Muscle layer of duodenum (tissue), 2 donors: Measurements from ENCODE around the gene ZDHHC14.
"Not testable (repeated sequence)": the region's sequence is repeated elsewhere in the genome, so short reads cannot be mapped to it uniquely, and the experiment has no call there.

Source experiments
- H3K27ac ChIP-seq: one replicate; pipeline ENCODE4 v1.7.0; 2013; ENCODE audit warnings: mild to moderate bottlenecking, low read length
- H3K27me3 ChIP-seq: one replicate; pipeline ENCODE4 v1.7.0; 2013; ENCODE audit warnings: low read depth, mild to moderate bottlenecking, control low read depth, low read length
- H3K36me3 ChIP-seq, 2 donors: one replicate each; pipeline ENCODE4 v1.7.0; 2013; ENCODE audit warnings: low read length in 2 of 2, control low read depth in 1 of 2, mild to moderate bottlenecking in 1 of 2; ENCODE audit not compliant: insufficient read depth in 2 of 2, control insufficient read depth in 1 of 2
- H3K4me1 ChIP-seq, 2 donors: one replicate each; pipeline ENCODE4 v1.7.0; 2013; ENCODE audit warnings: low read length in 2 of 2, mild to moderate bottlenecking in 2 of 2, control low read depth in 1 of 2, moderate library complexity in 1 of 2; ENCODE audit not compliant: insufficient read depth in 2 of 2, control insufficient read depth in 1 of 2
- H3K4me3 ChIP-seq, 2 donors: one replicate each; pipeline ENCODE4 v1.7.0; 2013; ENCODE audit warnings: low read length in 2 of 2, low read depth in 1 of 2, mild to moderate bottlenecking in 1 of 2
- H3K9me3 ChIP-seq, 2 donors: one replicate each; pipeline ENCODE4 v1.7.0; 2013; ENCODE audit warnings: low read length in 2 of 2, control low read depth in 1 of 2, mild to moderate bottlenecking in 1 of 2; ENCODE audit not compliant: control insufficient read depth in 1 of 2
- donor health status: healthy.

The ZDHHC14 gene

DNA sequence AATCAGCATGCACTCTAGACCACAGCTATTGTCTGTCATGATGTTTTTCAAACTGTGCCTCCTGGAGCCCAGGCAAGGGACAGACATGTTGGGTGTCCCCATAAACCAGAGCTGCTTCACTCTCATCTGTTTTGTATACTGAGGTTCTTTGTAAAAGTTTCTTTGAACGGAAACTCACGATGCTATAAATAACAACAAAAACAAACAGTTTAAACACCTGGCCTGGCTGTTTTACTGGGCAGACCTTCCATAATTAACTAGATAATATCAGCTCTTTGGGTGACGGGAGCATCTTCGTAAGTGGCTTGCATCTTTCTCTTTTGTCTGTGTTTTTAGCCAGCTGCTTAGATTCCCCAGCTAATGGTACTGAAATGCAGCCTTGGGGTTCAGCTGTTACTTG lies 190.3 kb downstream of the ZDHHC14 start:
- no peak overlapping the region for H3K4me3 ChIP-seq
- no peaks in the 10 kb centered on the region for H3K9me3 ChIP-seq
- no peak overlapping the region for H3K27ac ChIP-seq
- H3K27me3 ChIP-seq = no peaks in the 10 kb centered on the region
- H3K36me3 ChIP-seq = no peaks in the 10 kb centered on the region
- no peaks in the 10 kb centered on the region for H3K4me1 ChIP-seq

DNA sequence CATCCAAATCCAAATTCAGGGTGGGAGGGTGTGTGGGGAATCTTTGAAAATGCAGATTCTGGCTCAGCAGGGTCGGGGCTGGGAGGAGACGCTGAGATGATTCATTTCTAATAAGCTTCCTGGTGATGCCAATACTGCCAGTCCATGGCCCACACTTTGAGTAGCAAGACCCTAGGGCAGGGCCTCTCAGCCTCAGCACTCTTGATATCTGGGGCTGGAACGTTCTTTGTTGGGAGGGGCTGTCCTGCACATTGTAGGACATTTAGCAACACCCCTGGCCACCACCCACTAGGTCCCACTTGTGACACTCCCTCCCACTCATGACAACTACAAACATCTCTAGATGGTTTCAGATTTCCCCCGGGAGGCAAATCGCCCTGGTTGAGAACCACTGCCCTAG lies 191.0 kb downstream of the ZDHHC14 start:
- Histone ChIP-seq H3K36me3 (no peaks in the 10 kb centered on the region), H3K27ac (no peak overlapping the region)

DNA sequence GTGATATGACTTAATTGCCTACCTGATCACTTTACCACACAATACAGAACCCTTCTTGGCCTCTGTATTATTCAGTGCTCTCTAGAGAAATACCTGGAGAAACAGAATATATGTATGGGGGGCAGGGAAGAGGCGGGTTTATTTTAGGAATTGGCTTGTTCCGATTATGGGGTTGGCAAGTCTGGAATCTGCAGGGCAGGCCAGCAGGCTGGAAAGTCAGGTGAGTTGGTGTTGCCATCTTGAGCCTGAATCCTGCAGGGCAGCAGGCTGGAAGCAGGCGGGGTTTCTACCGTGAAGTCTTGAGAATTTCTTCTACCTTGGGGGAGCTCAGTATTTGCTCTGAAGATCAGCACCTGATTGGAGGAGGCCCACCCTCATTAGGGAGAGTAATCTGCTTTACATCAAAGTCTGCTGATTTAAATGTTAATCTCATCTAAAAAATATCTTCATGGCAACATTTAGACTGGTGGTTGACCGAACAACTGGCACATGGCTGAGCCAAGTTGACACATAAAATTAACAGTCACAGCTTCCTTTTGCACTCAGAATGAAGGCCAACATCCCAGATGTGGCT lies 193.9 kb downstream of the ZDHHC14 start:
- H3K4me1 ChIP-seq = peaks cover 0 to 3% of the 10 kb centered on the region in 2 donors
- H3K4me3 ChIP-seq = no peak overlapping the region
- no peaks in the 10 kb centered on the region for H3K9me3 ChIP-seq
- no peaks in the 10 kb centered on the region for H3K36me3 ChIP-seq
- H3K27me3 ChIP-seq = no peaks in the 10 kb centered on the region
- H3K27ac ChIP-seq = no peak overlapping the region

More for the DNA sequence above, 191.0 kb downstream of the ZDHHC14 start:
- H3K4me1 ChIP-seq = no peaks in the 10 kb centered on the region
- no peaks in the 10 kb centered on the region for H3K9me3 ChIP-seq
- no peak overlapping the region for H3K4me3 ChIP-seq
- no peaks in the 10 kb centered on the region for H3K27me3 ChIP-seq

DNA sequence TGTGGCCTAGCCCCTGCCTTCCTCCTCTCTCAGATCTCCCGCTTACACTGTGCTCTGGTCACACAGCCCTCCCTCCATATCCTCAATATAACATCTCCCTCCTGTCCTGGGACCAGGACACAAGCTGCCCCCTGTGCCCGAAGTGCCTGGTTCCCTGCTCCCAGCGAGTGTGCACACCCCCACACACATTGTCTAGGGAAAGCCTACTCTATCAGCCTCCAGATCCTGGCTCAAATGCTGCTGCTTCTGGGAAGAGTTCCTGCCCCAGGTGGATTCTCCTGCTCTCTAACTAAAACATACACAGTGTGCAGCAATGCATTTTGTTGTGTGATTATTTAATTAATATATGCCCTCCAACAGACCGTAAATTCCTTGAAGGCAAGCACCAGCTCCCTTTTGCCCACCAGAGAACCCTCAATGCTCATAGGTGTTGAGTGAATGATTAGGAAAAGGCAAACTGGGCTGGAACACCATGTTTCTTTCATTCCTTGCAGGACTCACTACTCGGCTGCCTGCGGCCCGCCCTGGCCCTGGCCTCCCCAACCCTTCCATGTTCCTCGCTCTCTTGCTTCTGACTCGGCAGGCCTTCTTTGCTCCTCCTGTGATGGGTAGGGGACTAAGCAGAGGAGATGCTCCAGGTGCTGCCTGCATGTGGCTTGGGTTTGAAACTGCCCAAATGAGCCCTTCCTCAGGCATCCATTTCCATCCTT lies 194.6 kb downstream of the ZDHHC14 start:
- no peaks in the 10 kb centered on the region for H3K9me3 ChIP-seq
- no peaks in the 10 kb centered on the region for H3K27me3 ChIP-seq
- no peaks in the 10 kb centered on the region for H3K36me3 ChIP-seq
- H3K27ac ChIP-seq = no peak overlapping the region
- H3K4me3 ChIP-seq = no peak overlapping the region
- H3K4me1 ChIP-seq = peaks cover 0 to 5% of the 10 kb centered on the region in 2 donors

DNA sequence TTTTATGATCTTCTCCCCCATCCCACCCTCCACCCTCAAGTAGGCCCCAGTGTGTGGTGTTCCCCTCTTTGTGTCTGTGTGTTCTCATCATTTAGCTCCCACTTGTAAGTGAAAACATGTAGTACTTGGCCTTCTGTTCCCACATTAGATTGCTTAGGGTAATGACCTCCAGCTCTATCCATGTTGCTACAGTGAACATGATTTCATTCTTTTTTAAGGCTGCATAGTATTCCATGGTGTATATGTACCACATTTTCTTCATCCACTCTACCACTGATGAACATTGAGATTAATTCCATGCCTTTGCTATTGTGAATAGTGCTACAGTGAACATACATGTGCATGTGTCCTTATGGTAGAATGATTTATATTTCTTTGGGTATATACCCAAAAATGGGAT lies 196.0 kb downstream of the ZDHHC14 start:
- H3K4me3 ChIP-seq, H3K9me3 ChIP-seq, H3K27ac ChIP-seq, H3K27me3 ChIP-seq, H3K36me3 ChIP-seq, H3K4me1 ChIP-seq: not testable (repeated sequence)

DNA sequence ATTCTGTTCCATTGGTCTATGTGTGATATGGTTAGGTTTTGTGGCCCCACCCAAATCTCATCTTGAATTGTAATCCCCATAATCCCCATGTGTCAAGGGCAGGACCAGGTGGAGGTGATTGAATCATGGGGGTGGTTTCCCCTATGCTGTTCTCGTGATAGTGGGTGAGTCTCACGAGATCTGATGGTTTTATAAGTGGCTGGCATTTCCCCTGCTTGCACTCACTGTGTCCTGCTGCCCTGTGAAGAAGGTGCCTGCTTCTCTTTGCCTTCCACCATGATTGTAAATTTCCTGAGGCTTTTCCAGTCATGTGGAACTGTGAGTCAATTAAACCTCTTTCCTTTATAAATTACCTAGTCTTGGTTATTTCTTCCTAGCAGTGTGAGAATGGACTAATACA lies 197.5 kb downstream of the ZDHHC14 start:
- not testable (repeated sequence) for H3K27me3 ChIP-seq, H3K4me1 ChIP-seq, H3K4me3 ChIP-seq, H3K9me3 ChIP-seq, H3K27ac ChIP-seq, H3K36me3 ChIP-seq

DNA sequence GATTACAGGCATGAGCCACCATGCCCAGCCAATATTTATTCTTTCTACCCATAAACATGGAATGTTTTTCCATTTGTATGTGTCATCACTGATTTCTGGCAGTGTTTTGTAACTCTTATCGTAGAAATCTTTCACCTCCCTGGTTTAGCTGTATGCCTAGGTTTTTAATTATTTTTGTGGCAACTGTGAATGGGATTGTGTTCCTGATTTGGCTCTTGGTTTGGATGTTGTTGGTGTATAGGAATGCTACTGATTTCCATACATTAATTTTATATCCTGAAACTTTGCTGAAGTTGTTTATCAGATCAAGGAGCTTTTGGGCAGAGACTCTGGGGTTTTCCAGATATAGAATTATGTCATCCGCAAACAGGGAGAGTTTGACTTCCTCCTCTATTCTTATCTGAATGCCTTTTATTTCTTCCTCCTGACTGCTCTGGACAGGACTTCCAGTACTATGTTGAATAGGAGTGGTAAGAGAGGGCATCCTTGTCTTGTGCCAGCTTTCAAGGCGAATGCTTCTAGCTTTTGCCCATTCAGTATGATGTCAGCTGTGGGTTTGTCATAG lies 198.6 kb downstream of the ZDHHC14 start:
- Histone ChIP-seq H3K36me3 (no peaks in the 10 kb centered on the region), H3K4me1 (peaks cover 0 to 5% of the 10 kb centered on the region in 2 donors), H3K27me3 (no peaks in the 10 kb centered on the region), H3K9me3 (no peaks in the 10 kb centered on the region), H3K27ac (no peak overlapping the region), H3K4me3 (no peak overlapping the region)

DNA sequence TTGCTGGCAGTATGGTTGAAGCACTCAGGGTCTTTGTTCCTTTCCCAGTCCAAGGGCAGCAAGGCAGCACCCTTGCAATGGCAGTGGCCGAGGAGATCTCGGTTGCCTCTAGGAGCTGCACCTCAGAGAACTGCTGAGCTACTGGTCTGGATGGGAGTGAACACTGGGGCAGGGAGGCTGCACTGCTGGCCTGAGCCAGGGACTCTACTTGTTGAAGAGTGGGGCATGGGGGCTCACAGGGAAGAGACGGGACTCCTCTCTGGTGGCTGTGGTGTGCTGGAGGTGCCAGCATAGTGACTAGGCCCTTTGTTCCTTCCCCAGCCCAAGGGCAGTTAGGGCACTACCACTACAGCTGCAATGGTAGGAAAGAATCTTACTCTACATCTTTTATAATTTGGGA lies 203.0 kb downstream of the ZDHHC14 start:
- Histone ChIP-seq H3K27ac (no peak overlapping the region), H3K27me3 (no peaks in the 10 kb centered on the region), H3K9me3 (no peaks in the 10 kb centered on the region), H3K36me3 (no peaks in the 10 kb centered on the region), H3K4me3 (no peak overlapping the region), H3K4me1 (peaks cover 0 to 5% of the 10 kb centered on the region in 2 donors)

DNA sequence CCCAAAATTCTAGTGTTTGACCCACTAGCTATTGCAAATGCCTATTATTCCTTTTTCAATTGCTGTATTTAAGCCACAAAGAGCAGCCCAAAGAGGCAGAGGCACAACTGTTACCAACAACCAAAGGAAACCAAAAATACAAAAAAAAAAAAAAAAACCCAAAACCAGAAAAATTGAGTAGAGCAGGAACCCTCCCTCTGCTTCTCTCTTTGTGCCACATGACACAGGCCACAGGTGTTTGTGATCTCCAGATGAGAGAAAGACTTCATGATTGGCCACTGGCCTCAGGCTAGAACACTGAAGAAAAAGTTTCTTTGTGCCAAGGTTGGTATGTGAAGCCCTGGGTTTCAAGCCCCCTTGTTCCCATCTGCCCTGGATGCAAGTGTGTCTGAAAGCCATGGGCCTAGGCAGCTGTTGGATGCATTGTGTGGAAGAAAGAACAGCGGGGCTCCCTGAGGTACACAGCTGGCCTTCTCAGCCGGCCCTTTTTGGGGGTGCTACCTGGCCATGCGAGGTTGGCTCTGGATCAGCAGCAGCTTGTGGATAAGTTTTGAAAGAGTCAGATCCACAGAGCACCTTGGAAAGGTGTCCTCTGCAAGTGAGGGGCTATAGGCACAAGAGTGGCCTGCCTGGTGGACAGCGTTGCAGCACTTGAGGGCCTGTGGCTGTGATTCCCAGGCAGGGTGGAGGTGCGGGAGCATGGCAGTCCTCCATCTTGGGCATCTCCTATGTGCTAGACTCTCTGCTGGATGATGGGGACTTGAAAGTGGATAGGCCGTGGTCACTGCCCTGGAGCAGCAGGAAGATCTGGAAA lies 204.5 kb downstream of the ZDHHC14 start:
- Histone ChIP-seq H3K4me1 (no peaks in the 10 kb centered on the region), H3K36me3 (no peaks in the 10 kb centered on the region), H3K27me3 (no peaks in the 10 kb centered on the region), H3K4me3 (no peak overlapping the region), H3K9me3 (no peaks in the 10 kb centered on the region), H3K27ac (no peak overlapping the region)

DNA sequence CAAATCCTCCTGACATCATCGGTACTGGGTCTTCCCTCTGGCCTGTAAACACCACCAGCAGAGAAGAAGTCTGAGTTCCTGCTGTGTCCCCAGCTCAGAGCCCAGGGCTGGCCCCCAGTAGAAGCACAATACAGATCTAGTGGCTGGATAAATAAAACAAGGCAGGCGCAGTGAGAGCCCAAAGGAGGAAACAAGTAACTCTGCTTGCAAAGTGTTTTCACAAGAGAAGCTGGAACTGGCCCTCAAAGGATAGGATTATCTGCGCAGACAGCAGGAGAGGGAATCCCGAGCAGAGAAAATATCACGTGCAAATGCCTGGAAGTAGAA lies 205.1 kb downstream of the ZDHHC14 start:
- H3K27ac ChIP-seq = no peak overlapping the region
- H3K4me1 ChIP-seq = no peaks in the 10 kb centered on the region
- no peaks in the 10 kb centered on the region for H3K36me3 ChIP-seq
- no peaks in the 10 kb centered on the region for H3K9me3 ChIP-seq
- H3K4me3 ChIP-seq = no peak overlapping the region
- H3K27me3 ChIP-seq = no peaks in the 10 kb centered on the region

DNA sequence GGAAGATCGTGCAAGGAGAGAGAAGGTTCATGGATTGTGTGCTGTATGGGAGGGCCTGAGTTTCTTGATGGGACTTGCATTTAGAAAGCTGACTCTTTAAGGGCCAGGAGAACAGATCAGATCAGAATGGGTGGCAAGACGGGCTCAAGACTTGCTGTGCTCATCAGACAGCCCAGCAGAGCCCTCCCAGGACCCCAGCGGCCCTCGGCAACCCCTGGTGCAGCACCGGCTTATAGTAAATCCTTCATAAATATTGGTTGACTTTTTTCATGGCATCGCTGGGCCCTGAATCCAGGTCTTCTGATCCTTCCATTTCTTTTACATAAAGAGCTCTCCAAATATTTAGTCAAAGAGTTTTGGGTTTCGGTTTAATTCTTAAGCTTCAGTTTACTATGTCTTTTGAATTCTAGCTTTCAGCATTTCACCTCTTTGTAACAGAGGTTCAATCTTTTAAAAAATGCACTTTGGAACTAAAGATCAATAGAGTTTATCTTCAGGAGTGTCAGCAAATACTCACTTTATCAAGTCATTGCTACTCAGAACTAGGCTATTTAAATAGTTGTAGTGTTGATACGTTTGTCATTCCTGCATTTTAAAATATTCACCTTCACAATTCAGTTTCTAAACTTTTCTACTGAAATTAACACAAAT lies 205.6 kb downstream of the ZDHHC14 start:
- Histone ChIP-seq H3K36me3 (no peaks in the 10 kb centered on the region), H3K27ac (no peak overlapping the region), H3K4me1 (no peaks in the 10 kb centered on the region), H3K27me3 (no peaks in the 10 kb centered on the region), H3K4me3 (no peak overlapping the region), H3K9me3 (no peaks in the 10 kb centered on the region)
